ENCODE data around the gene DDIAS. TPM values are rescaled to one million over a fixed set of nuclear protein-coding genes. Genes with fewer than 3 reads are reported as not detected.
"Not testable (repeated sequence)": the region's sequence is repeated elsewhere in the genome, so short reads cannot be mapped to it uniquely, and the experiment has no call there.

The DDIAS gene, protein sequence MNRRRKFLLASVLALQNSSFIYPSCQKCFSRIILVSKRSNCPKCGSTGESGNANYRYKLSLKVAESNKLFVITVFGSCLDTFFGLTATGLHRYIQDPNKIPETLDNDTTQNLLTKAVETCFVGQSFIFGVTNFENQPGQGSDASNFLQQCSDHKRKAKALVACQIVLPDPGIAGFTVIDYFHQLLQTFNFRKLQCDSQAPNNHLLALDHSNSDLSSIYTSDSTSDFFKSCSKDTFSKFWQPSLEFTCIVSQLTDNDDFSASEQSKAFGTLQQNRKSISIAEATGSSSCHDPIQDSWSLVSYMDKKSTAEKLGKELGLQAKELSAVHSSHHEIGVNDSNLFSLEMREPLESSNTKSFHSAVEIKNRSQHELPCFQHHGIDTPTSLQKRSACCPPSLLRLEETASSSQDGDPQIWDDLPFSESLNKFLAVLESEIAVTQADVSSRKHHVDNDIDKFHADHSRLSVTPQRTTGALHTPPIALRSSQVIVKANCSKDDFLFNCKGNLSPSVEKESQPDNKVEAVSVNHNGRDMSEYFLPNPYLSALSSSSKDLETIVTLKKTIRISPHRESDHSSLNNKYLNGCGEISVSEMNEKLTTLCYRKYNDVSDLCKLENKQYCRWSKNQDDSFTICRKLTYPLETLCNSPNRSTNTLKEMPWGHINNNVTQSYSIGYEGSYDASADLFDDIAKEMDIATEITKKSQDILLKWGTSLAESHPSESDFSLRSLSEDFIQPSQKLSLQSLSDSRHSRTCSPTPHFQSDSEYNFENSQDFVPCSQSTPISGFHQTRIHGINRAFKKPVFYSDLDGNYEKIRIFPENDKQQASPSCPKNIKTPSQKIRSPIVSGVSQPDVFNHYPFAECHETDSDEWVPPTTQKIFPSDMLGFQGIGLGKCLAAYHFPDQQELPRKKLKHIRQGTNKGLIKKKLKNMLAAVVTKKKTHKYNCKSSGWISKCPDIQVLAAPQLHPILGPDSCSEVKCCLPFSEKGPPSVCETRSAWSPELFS
- polyA plus RNA-seq (2011; rRNA removed) (1.5 and 2.9 TPM in 2 replicates), polyA minus RNA-seq (2011; rRNA and poly(A)+ RNA removed) (2.3 and 2.5 TPM in 2 replicates)

GRCh38 chr11:82901165-82901921 is at the start of gene DDIAS:
TSS of gene DDIAS (plus strand) at chr11:82901736. CDS start at chr11:82914739, 13,003 bp downstream.
- Histone ChIP-seq H3K9me3 (ENCODE audit: control insufficient read depth, insufficient read depth, low read length) (no peaks in the 10 kb centered on the region), H3K4me3 (ENCODE audit: low read depth, low read length) (peak within 1 kb of the TSS; percentile 87), H3K27me3 (ENCODE audit: control insufficient read depth, insufficient read depth, low read length) (no peaks in the 10 kb centered on the region), H3K27ac (ENCODE audit: low read depth, low read length) (peak within 1 kb of the TSS; percentile 74)
- ChIA-PET POLR2A (interaction anchor here (0.7 to 2.1 kb wide), 7 partner anchors 9 to 385 kb away, joined by 3 to 22 read pairs (median 6); partner anchors contain the start of genes CCDC90B, PCF11 and RAB30), CTCF (interaction anchor here (0.6 to 5.6 kb wide), 18 partner anchors 9 to 919 kb away, joined by 3 to 46 read pairs (median 4); no protein-coding TSS in a partner anchor)
- TF ChIP-seq CTCF (IDR thresholded peaks at IDR 0.05; ENCODE audit: low read depth, low read length), result no peak
- DNase-seq (ENCODE audit: low read depth, low spot score), result peak; percentile 90

DNA sequence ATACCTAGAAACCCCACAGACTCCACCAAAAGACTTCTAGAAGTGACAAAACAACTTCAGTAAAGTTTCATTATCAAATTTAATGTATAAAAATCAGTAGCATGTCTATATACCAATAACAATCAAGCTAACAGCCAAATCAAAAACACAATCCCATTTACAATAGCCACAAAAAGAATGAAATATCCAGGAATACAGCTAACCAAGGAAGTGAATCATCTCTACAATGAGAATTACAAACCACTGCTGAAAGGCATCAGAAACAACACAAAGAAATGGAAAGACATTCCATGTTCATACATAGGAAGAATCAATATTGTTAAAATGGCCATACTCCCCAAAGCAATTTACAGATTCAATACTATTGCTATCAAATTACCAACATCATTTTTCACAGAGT is 47.3 kb upstream of the DDIAS start:
- no peak for TF ChIP-seq CTCF (IDR thresholded peaks at IDR 0.05; ENCODE audit: low read depth, low read length)
- H3K27me3 ChIP-seq (ENCODE audit: control insufficient read depth, insufficient read depth, low read length), result no peaks in the 10 kb centered on the region
- no peak overlapping the region for H3K27ac ChIP-seq (ENCODE audit: low read depth, low read length)
- CTCF ChIA-PET, result interaction anchor here (6.4 kb wide), 1 partner anchor 13 kb away, joined by 72 read pairs; no protein-coding TSS in a partner anchor
- DNase-seq (ENCODE audit: low read depth, low spot score), result no peak
- H3K4me3 ChIP-seq (ENCODE audit: low read depth, low read length), result no peak overlapping the region
- H3K9me3 ChIP-seq (ENCODE audit: control insufficient read depth, insufficient read depth, low read length), result no peaks in the 10 kb centered on the region
- POLR2A ChIA-PET, result no interaction called here

DNA sequence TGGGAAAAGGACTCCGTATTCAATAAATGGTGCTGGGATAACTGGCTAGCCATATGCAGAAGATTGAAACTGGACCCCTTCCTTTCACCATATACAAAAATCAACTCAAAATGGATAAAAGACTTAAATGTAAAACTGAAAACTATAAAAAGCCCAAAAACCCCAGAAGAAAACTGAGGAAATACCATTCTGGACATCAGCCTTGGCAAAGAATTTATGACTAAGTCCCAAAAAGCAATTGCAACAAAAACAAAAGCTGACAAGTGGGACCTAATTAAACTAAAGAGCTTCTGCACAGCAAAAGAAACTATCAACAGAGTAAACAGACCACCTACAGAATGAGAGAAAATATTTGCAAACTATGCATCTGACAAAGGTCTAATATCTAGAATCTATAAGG is 46.6 kb upstream of the DDIAS start:
- CTCF ChIA-PET, result interaction anchor here (6.4 kb wide), 1 partner anchor 12 kb away, joined by 72 read pairs; no protein-coding TSS in a partner anchor
- H3K9me3 ChIP-seq (ENCODE audit: control insufficient read depth, insufficient read depth, low read length); H3K4me3 ChIP-seq (ENCODE audit: low read depth, low read length); H3K27me3 ChIP-seq (ENCODE audit: control insufficient read depth, insufficient read depth, low read length); H3K27ac ChIP-seq (ENCODE audit: low read depth, low read length); POLR2A ChIA-PET; DNase-seq (ENCODE audit: low read depth, low spot score): not testable (repeated sequence)

GRCh38 chr11:82855616-82856015 is 45.9 kb upstream of the DDIAS start:
- CTCF ChIA-PET, result interaction anchor here (6.4 kb wide), 1 partner anchor 11 kb away, joined by 72 read pairs; no protein-coding TSS in a partner anchor

More at GRCh38 chr11:82855616-82856015, 45.9 kb upstream of the DDIAS start:
- Histone ChIP-seq H3K27me3 (ENCODE audit: control insufficient read depth, insufficient read depth, low read length) (no peaks in the 10 kb centered on the region), H3K27ac (ENCODE audit: low read depth, low read length) (no peak overlapping the region), H3K9me3 (ENCODE audit: control insufficient read depth, insufficient read depth, low read length) (no peaks in the 10 kb centered on the region), H3K4me3 (ENCODE audit: low read depth, low read length) (no peak overlapping the region)
- no peak for DNase-seq (ENCODE audit: low read depth, low spot score)
- TF ChIP-seq CTCF (IDR thresholded peaks at IDR 0.05; ENCODE audit: low read depth, low read length), result no peak
- POLR2A ChIA-PET, result no interaction called here

Data from AG04450 (cell line).